ENCODE measurements around the gene TENT5C. TPM values are rescaled to one million over a fixed set of nuclear protein-coding genes. Genes with fewer than 3 reads are reported as not detected.

Gene TENT5C
- total and polyA plus RNA-seq, 9 of the 15 experiments (the other 6 are each of a cell fraction or from before 2014, with no cell fraction given): 1.8 to 7.7 (median 4.0) TPM

- TF ChIP-seq NR2C2 (CRISPR knock-in tag; IDR thresholded peaks at IDR 0.05): no peak
- peak; percentile 54; the same call in 1 of the 2 replicates for TF ChIP-seq NR2C2 (tag; IDR thresholded peaks at IDR 0.05)
- TF ChIP-seq PTRF (tag; IDR thresholded peaks at IDR 0.05): no peak
- 0 out of 2 replicates have a peak, but pooled peaks have one; percentile 19 for TF ChIP-seq RAD51 (IDR thresholded peaks at IDR 0.05; ENCODE audit: borderline replicate concordance, low read depth)
- TF ChIP-seq SRSF7 (optimal IDR thresholded peaks at IDR 0.05; ENCODE audit: low read depth, low read length): no peak
- TF ChIP-seq ZNF518B (CRISPR knock-in tag; IDR thresholded peaks at IDR 0.05): no peak
- peak; percentile 83 for TF ChIP-seq STAT5A (IDR thresholded peaks at IDR 0.05; ENCODE audit: borderline replicate concordance, low read length)
- peak; percentile 76 for TF ChIP-seq PHB2 (IDR thresholded peaks at IDR 0.05; ENCODE audit: low read depth)
- TF ChIP-seq ELF4 (CRISPR knock-in tag; IDR thresholded peaks at IDR 0.05): no peak
- TF ChIP-seq ZNF57 (CRISPR knock-in tag; IDR thresholded peaks at IDR 0.05): no peak
- no peak for TF ChIP-seq ZNF224 (CRISPR knock-in tag; IDR thresholded peaks at IDR 0.05)
- no peak for TF ChIP-seq IRF2 (CRISPR knock-in tag; IDR thresholded peaks at IDR 0.05)
- no peak for TF ChIP-seq ZNF507 (tag; conservative IDR thresholded peaks at IDR 0.05)
- TF ChIP-seq DDX20 (tag; IDR thresholded peaks at IDR 0.05; ENCODE audit: low read depth): no peak
- no peak for TF ChIP-seq HMGXB4 (CRISPR knock-in tag; IDR thresholded peaks at IDR 0.05)
- TF ChIP-seq ZNF639 (CRISPR knock-in tag; conservative IDR thresholded peaks at IDR 0.05 in 1 of 2, IDR thresholded peaks at IDR 0.05 in 1 of 2): no peak
- TF ChIP-seq ZBTB7A (IDR thresholded peaks at IDR 0.05; ENCODE audit: borderline replicate concordance, control insufficient read depth, low read depth, low read length): no peak
- TF ChIP-seq PREB (CRISPR knock-in tag; IDR thresholded peaks at IDR 0.05): 0 out of 2 replicates have a peak, but pooled peaks have one; percentile 64
- peak; percentile 74 to 93 for TF ChIP-seq RCOR1 (IDR thresholded peaks at IDR 0.05; ENCODE audit: borderline replicate concordance in 1 of 2, low read depth in 2 of 2, low read length in 2 of 2)
- TF ChIP-seq TEAD2 (tag; IDR thresholded peaks at IDR 0.05): 0 out of 2 replicates have a peak, but pooled peaks have one; percentile 46
Measured at GRCh38 chr1:117644696-117645311, 39.0 kb downstream of the TENT5C start (continued).

All from K562 (cell line).